ENCODE measurements around the gene IGF2BP2.
"Not testable (repeated sequence)": the region's sequence is repeated elsewhere in the genome, so short reads cannot be mapped to it uniquely, and the experiment has no call there.

Gene IGF2BP2

DNA sequence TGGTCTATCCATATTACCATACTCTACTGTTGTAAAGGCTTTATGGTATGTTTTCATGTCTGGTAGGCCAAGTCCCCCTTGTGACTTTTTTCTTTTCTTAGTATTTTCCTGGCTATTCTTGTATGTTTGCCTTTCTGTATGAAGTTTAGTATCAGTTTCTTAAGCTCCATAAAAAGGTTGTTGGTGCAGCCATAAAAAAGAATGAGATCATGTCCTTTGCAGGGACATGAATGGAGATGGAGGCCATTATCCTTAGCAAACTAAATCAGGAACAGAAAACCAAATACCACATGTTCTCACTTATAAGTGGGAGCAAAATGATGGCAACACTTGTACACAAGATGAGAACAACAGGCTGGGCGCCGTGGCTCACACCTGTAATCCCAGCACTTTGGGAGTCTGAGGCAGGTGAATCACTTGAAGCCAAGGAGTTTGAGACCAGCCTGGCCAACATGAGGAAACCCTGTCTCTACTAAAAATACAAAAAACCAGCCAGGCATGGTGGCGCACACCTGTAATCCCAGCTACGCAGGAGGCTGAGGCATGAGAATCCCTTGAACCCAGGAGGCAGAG, 13.7 kb upstream of the IGF2BP2 start:
- not testable (repeated sequence) for DNase-seq

DNA sequence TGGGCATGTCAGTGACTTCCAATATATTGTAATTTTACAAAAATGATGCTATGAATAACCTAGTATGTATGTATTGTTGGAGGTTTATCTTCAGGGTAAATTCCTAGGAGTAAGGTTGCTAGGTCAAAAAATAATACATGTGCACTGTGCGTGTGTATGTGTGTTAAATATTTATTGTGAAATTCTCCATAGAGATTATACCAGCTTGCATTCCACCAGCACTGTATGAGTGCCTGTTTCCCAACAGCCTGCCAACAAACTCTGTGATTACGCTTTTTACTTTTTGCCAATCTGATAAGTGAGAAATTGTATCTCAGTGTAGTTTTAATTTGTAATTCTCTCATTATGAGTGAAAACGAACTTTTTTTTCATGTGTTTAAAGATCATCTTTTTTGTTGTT, 12.6 kb upstream of the IGF2BP2 start:
- no peak for DNase-seq

DNA sequence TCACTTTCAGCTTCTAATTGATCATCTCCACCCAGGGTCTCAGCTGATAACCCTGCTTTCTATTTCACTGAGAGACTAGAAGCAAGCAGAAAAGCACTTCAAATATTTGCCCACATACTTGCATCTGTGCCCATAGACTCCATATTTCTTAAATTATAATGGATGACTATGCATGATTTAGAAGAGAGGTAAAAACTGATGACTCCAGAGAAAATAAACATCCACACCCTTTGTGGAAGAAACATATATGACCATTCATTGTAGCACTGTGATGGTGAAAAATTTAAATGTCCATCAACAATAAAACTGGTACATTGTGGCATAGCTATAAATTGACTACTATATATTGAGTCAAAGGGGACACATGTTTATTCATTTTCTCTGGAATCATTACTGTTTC, 7.1 kb upstream of the IGF2BP2 start:
- DNase-seq, result no peak

DNA sequence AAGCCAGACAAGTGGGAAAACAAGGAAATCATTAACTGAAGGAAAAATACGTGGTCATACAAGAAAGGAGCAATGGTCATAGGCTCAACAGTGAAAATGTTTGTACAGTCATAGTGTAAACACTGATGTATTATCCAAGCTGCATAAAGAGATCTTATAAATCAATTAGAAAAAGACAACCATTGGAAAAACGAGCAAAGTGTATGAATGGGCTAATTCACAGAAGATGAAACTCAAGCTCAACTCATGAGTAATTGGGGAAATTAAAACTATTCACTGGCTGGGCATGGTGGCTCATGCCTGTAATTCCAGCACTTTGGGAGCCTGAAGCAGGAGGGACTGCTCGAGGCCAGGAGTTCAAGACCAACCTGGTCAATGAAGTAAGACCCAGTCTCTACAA, 6.4 kb upstream of the IGF2BP2 start:
- DNase-seq, result no peak

DNA sequence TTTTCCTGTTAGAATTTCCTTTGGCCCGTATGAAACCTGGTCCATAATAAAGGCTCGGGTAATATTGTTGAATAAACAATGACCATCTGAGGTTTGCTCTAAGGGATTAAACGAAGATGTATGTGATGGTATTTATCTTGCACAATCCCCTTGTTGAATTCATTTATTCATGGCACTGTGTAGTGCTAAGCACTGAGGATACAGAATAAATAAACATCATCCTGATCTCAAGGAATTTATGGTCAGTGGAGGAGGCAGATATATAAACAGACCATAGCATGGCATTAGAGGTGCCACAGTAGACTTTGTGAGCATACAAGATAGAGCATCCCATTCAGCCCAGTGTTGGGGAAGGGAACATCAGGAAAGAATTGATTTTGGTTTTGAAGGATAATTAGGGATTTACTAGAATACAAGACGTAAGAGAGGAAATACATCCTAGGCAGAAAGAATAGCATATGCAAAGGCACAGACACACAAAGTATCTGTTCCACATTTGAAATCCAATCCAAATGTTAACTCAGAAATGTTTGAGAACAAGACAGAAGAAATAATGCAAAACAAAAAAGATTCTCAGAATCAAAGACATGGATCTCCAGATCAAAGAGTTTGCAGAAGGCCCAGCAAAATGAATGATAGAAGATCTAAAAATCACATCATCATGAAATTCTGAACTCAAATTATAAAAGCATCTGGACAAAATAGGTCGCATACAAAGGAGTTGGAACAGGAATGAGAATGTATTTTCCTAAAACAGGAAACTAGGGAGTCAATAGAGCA, 5.4 kb upstream of the IGF2BP2 start:
- no peak for DNase-seq

DNA sequence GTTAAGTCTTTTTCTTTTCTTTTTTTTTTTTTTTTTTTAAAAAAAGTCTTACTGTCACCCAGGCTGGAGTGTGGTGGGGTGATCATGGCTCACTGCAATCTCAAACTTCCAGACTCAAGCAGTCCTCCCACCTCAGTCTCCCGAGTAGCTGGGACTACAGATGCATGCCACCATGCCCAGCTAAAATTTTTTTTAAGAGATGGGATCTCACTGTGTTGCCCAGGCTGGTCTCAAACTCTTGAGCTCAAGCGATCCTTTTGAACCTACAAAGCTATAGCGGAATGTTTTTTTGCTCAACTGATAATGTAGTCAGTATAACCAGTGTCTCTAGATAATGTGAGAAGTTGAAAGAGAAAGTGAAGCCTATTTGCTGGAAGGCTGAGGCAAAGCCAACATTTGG, 3.9 kb upstream of the IGF2BP2 start:
- DNase-seq, result no peak

DNA sequence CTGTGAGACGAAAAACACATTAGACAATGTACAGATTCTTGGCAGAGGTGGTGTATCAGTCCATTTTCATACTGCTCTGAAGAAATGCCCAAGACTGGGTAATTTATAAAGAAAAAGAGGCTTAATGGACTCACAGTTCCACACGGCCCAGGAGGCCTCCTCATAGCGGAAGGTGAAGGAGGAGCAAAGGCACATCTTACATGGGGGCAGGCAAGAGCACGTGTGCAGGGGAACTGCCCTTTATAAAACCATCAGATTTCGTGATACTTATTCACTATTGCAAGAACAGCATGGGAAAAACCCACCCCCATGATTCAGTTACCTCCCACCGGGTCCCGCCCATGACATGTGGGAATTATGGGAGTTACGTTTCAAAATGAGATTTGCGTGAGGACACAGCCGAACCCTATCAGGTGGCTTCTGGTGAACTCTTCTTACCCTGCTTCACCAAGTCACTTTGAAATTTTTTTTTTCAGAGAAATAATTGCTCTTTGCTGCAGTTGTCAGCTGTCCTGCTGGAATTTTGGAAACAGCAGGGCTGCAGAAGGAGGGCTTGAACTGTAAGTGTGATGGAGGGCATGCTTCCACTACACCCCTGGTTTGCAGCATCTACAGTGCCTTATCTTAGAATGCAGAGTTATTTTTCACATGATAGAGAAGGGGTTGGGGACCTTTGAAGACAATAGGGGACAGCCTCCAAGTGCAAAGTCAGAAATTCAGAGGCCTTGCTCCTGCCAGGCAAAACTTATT, 2.9 kb upstream of the IGF2BP2 start:
- DNase-seq, result no peak

DNA sequence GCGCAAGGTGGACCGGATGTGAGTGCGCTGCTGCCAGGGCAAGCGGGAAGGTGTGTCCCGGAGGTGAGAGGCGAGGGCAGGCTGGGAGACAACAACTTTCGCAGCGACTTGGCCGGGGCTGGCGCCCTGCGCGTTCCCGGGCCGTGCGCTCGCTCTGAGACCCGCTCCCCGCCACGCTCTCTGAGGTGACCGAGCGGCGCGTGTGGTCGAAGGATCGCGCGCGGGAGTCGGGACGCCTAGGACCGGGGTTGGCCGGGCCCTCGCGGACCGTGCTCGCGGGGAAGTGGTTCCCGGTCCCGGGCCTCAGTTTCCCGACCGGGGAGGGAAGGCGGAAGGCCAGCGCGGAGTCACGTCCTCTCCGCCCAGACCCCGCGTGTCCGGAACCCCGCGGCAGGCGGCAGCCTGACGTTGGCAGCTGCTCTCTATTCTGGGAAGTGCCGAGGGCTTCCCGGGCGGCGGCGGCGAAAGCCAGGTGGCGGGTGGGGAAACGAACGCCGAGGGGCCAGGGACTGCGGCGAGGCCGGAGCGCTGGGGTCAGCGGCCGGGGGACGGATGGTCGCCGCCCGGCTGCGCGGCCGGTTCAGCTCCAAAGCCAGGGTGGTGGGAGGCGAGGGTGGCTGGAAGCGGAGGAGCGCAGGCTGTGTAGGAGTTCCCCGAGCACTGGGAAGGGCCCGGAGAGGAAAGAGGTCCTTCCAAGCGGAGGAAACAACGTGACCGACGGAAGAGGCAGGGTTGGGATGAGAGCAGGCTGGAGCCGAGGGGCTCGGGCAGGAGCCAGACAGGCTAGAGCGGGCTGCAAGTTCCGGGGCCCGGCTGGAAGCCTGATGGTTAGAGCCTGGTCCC, 1.0 kb upstream of the IGF2BP2 start:
- no peak for DNase-seq

DNA sequence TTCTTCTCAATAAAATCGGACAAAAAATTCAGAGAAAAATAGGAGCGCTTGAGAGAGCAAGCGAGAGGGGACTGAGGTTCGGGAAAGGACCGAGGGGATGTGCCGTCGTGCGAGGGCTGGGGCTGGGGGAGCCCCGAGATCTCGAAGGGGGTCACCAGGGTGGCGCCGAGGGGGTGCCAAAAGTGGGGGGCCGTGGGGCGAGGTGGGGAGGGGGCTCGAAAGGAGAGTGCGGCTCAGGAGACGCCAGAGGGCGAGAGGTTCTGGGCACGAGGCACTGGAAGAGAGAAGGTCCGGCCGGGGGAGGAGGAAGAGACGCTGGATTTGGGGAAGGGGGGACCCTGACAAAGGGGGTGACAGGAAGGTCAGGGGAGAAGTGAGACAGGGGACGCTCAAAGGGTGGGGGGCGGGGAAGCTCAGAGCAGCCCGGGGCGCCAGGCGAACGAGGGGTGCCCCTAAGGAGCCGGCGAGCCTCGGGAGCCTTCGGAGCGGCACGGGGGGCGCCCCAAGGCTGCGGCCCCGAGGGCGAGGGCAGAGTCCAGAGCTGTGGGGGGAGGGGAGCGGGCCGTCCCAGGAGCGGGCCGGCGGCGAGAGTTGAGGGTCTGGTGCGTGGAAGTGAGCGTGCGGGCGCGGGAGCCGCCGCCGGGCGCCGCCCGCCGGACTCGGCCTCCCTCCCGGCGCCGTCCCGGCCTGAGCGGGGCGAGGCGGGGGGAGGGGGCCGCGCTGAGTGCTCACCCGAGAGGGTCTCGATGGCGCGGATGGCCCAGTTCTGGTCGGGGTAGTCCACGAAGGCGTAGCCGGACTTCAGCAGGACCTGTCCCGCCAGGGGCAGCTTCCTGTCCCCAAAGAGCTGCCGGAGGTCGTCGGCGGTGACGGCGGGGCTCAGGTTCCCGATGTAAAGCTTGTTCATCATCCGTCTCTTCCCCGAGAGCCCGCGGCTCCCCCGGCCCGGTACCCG, 514 bp downstream of the IGF2BP2 start:
- DNase-seq, result no peak

DNA sequence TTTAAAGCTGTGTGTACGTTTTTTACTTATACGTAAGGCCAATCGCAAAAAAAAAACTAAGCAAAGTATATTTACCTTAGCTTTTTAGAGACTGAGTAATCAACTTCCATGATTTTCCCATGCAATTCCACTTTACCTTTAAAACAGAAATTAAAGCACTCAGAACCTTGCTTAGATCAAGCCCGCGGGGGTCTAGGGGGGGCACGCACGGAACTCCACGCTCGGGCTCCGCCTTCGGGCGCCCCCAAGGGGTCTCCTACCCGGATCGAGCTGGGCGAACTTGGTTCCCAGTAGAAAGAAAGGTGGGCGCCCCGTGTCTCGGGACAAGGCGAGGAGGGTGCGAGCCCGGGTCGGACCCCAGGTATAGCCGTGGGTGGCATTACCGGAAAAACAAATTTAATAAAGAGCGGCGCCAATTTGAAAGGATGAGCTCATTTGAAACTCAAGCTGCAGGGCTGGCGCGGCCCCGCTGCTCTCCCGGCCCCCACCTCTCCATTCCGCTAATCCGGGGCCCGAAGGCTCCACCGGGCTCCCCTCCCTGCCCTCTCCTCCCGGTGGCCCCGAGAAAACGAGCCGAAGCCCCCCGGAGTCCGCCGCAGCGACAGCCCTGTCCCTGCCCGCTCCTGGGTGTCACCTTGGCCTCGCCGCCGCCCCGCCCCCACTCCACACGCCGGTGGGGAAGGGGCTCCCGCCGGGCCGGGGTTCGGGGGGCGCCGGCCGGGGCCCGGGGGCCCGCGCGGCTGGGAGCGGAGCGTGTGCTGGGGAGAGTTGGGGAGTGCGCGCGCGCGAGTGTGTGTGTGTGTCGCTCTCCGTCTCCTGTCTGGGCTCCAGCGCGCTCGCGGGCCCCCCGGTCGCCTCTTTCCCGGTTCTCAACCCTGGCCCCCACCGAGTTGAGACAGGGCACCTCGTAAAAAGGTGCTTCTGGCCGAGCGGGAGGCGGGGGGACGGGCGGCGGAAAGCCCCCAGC, 1.5 kb downstream of the IGF2BP2 start:
- DNase-seq, result no peak

DNA sequence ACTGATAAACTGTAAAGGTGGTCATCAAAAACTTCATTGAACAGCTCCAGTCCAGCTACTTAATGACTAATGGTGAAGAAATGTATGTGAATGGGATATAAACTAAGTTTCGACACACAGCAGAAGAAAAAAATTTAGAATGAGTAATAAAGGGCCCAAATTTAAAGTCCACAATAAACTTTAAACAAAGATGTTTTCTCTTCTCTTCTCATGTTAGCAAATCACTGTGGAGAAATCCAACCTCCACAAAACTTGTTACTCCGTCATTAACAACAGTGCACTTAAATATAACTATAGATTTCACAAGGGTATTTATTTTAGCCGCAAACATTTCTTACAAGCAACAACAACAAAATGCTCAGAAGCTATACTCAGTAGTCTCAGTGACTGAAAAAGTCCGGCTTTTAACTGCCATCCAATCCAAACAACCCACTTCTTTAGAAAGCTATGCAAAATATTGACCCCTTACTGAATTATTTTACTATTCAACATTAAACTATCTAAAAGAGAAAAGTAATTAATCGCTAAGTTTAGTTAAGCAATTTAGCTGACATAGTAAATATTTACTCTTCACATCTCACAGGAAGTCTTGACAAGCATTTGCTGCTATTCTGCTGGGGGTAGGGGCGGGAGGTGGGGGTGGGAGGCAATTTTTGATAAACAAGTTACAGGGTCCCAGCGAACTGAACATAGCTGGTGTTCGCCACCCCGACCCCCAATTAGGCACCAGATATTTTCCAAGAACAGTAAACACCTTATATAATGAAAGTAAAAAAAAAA, 2.4 kb downstream of the IGF2BP2 start:
- DNase-seq, result no peak

DNA sequence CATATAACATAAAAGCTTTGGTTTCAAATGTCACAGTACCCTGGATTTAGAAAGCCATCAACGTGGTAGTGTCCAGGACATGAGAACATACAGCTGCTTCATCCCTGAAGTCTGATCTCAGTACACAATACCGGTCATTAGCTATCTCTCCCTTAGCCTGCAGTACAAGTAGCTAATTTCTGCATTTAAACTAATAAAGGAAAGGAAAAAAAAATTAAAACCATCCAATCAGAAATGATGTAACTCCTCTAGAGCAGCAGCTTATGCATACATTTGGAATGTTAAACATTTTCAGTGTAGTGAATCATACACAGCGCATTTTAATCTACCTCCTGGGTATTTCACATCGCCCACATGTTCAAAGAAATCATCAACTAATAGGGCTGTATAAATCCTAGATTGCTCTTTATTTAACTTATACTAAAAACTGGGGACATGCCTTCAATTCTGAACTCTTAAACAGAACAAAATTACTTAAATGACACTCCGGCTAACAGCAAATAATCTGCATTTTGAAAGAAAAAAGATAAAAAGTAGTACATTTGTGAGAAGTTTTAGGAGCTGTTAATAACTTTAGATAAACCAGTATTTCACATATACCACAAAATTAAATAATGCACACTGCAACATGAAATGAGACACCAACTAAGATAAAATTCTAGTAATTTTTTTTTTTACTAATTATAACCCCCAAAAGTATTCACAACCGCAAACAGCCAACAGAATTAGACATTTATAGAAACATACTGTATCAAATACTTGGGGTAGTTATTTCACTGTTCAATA, 3.7 kb downstream of the IGF2BP2 start:
- no peak for DNase-seq

DNA sequence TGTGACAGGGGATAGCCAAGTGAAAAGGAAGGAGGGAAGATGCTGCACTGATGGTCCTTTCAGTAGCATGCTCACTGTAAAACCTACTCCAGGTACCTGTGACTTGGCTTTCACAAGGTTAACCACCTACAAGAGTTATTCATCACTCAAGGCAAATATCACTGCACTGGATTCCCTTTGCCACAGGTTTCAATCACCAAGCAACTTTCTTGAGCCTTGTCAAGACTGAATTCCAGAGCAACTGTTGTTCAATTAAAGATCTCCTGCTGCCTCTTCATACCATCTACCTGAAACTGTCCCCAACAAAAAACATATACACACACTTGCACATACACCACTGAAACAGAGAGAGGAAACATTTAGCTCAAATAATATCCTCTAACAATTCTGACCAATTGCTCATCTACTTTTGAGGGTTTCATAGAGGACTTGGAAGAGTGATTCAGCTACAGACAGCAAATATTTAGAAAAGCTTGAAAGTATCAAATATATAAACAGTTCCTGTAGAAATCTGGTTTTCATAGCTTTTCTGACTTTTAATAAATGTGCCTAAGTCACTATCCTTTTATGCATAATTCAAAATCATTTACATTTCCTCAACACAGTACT, 6.5 kb downstream of the IGF2BP2 start:
- DNase-seq, result no peak

DNA sequence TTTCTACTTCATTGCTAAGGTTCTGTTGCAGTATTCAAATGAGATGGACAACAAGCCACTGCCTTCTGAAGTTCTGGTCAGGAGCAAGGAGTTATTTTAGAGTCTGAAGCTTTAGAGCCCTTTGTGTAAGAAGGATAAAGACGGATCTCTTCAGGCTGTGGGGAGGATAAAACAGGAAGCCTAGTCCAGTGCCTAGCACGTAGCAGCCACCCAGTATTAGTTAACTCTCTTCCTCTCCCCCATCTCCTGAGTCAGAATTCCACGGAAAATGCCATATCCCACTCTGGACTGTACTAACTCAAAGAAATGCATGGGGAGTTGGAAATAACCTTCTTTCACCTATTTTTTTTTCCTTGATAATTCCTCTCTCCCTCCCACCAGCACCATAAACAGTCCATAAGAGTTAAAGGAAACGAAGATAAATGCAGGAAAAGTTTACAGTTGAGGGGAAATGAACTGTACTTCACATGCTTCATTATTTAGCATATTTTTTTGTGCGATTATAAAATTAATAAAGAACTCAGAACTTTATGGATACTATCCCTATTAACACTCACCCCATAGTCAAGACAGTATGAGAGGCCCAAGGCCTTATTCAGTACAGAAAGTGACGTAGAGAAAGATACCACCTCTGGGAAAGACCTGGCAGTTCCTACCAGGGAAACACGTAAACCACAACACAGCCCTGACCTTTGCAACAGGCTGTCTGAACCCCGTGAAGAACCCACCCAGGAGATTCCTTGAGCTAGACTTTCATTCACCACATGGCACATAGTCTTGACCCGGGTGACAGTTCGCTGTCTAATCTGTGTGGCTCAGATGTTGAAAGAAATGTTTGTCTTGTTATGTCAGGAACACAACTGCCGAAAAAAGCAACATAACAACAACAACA, 9.2 kb downstream of the IGF2BP2 start:
- DNase-seq, result no peak

DNA sequence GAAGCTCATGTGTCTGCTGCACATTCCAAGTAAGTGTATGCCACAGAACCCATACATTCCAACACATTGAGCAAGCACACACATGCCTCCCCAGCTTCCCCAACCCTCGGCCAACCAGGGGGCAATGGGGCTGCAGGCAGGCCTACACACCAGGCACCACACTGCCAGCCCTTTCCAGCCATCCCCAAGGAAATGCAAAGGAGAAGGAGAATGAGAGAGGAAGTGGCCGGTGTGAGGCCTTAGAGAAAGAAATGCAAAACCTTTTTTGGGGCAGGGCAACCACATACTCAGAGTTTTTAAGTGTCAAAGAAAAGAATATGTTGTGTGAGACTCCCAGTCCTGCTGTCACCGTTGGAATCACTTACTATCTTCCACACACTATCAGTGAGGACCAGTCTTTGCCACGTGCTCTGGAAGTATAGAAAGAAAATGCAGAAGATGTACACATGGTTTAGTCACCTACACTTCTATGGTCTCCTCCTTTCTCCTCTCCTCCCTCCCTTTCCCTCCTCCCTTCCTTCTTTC, 11.1 kb downstream of the IGF2BP2 start:
- no peak for DNase-seq

DNA sequence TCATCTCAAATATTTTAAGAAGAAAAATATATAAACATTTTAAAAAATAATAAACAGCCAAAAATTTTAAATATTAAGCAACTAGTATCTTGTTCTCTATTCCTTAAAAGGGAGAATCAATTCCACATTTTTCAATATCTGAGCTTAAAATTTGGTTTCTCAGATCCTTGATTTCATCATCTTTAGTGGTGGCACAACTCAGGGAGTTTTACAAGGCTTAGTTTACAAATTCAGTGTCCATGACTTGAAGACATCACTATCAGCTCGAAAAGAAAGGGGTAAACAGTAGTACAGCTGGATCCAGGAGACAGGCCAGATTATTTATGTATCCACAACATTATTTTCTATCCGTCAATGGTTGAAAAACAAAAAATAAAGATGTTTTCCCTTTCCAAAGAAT, 11.6 kb downstream of the IGF2BP2 start:
- no peak for DNase-seq

All from anterior cingulate cortex (tissue), 58 donors.